IMR-90 (cell line): ENCODE measurements around the gene CFAP300. TPM values are rescaled to one million over a fixed set of nuclear protein-coding genes. Genes with fewer than 3 reads are reported as not detected.
A peak's percentile ranks its signal among the peaks of the same experiment; 100 is the strongest.

ENCODE experiments used
- ATAC-seq: fragments of 200-7000 bp; cut with Tn5 transposase; 2 replicates; pipeline ENCODE4 v1.9.1; 2020; ENCODE audit warnings: low read depth, mild to moderate bottlenecking, moderate library complexity
- Bru-seq: library from RNA; stranded (reverse); fragments of 400-500 nt; gene quantifications from one replicate; lab custom pipeline; 2021; lab: Mats Ljungman, UMichigan
- BruChase-seq, 2 experiments: library from RNA; stranded (reverse); fragments of 400-500 nt; gene quantifications; one replicate each; lab custom pipeline; 2021; lab: Mats Ljungman, UMichigan
- BruUV-seq: library from RNA; stranded (reverse); fragments of 400-500 nt; replicated peaks from 2 replicates; lab custom pipeline; 2021; lab: Mats Ljungman, UMichigan
- CTCF ChIA-PET: fragments of 300-600 bp; formaldehyde crosslinking; extraction: SDS; loops from one replicate; lab custom pipeline; 2021; ENCODE audit warnings: antibody characterized with exemption; lab: Yijun Ruan, JAX
- POLR2A ChIA-PET: fragments of 300-600 bp; sonication (Branson Sonifier 250); formaldehyde crosslinking; loops from one replicate; lab custom pipeline; 2022; ENCODE audit warnings: antibody characterized with exemption; ENCODE audit not compliant: unreplicated experiment; lab: Charles Lee
- DNase-seq: peaks from one replicate; pipeline ENCODE4 v3.0.0; 2013
- H2AFZ ChIP-seq: replicated peaks from 2 replicates; pipeline ENCODE3; 2013; ENCODE audit warnings: low read length, mild to moderate bottlenecking; ENCODE audit not compliant: poor library complexity
- H2AK5ac ChIP-seq: 2 replicates; pipeline ENCODE4 v1.6.1; 2013; ENCODE audit warnings: low read depth, low read length, inconsistent platforms
- H2AK9ac ChIP-seq: replicated peaks from 2 replicates; pipeline ENCODE3; 2013; ENCODE audit warnings: mild to moderate bottlenecking, low read depth, low read length, moderate library complexity; ENCODE audit not compliant: poor library complexity
- H2BK120ac ChIP-seq: 2 replicates; pipeline ENCODE4 v1.6.1; 2013; ENCODE audit warnings: low read depth, low read length, inconsistent platforms
- H2BK15ac ChIP-seq: 3 replicates; pipeline ENCODE4 v1.6.1; 2013; ENCODE audit warnings: low read depth, low read length, inconsistent platforms
- H2BK20ac ChIP-seq: 2 replicates; pipeline ENCODE4 v1.6.1; 2013; ENCODE audit warnings: low read depth, mild to moderate bottlenecking, inconsistent platforms, low read length, moderate library complexity
- H2BK5ac ChIP-seq: 2 replicates; pipeline ENCODE4 v1.6.1; 2013; ENCODE audit warnings: mild to moderate bottlenecking, low read depth, low read length, inconsistent platforms; ENCODE audit not compliant: poor library complexity, severe bottlenecking
- H3K14ac ChIP-seq: replicated peaks from 2 replicates; pipeline ENCODE4 v1.6.1; 2013; ENCODE audit warnings: low read depth, low read length, inconsistent platforms
- H3K18ac ChIP-seq: 2 replicates; pipeline ENCODE4 v1.6.1; 2013; ENCODE audit warnings: low read depth, low read length, control low read depth
- H3K23ac ChIP-seq: 2 replicates; pipeline ENCODE4 v1.6.1; 2013; ENCODE audit warnings: low read depth, low read length, inconsistent platforms
- H3K27ac ChIP-seq: 2 replicates; pipeline ENCODE4 v1.5.1; 2013; ENCODE audit warnings: mild to moderate bottlenecking, control low read depth, low read length; ENCODE audit not compliant: insufficient read depth
- H3K27me3 ChIP-seq: 2 replicates; pipeline ENCODE4 v1.6.1; 2013; ENCODE audit warnings: low read length; ENCODE audit not compliant: control insufficient read depth, insufficient read depth
- H3K36me3 ChIP-seq: 2 replicates; pipeline ENCODE4 v1.6.1; 2013; ENCODE audit warnings: low read length, mixed read lengths; ENCODE audit not compliant: control insufficient read depth, insufficient read depth
- H3K4ac ChIP-seq: 2 replicates; pipeline ENCODE4 v1.6.1; 2013; ENCODE audit warnings: low read depth, low read length, inconsistent platforms
- H3K4me1 ChIP-seq: 2 replicates; pipeline ENCODE4 v1.6.1; 2013; ENCODE audit warnings: low read length, mixed read lengths; ENCODE audit not compliant: control insufficient read depth, insufficient read depth
- H3K4me2 ChIP-seq: 2 replicates; pipeline ENCODE4 v1.6.1; 2013; ENCODE audit warnings: low read depth, mild to moderate bottlenecking, control low read depth, low read length, moderate library complexity
- H3K4me3 ChIP-seq: 2 replicates; pipeline ENCODE4 v1.5.1; 2013; ENCODE audit warnings: low read depth, mild to moderate bottlenecking, control low read depth, low read length, moderate library complexity; ENCODE audit not compliant: insufficient read depth
- H3K56ac ChIP-seq: 2 replicates; pipeline ENCODE4 v1.6.1; 2013; ENCODE audit warnings: low read length, inconsistent platforms; ENCODE audit not compliant: insufficient read depth; ENCODE audit errors: extremely low read depth
- H3K79me1 ChIP-seq, 2 experiments: 2 replicates each; pipeline ENCODE4 v1.6.1; 2013; ENCODE audit warnings: low read length in 2 of 2, inconsistent platforms in 1 of 2, low read depth in 1 of 2
- H3K9ac ChIP-seq: 2 replicates; pipeline ENCODE4 v1.6.1; 2013; ENCODE audit warnings: low read depth, low read length, control low read depth
- H3K9me1 ChIP-seq: 2 replicates; pipeline ENCODE4 v1.6.1; 2013; ENCODE audit warnings: low read length, inconsistent platforms; ENCODE audit not compliant: insufficient read depth
- H3K9me3 ChIP-seq: 2 replicates; pipeline ENCODE4 v1.6.1; 2013; ENCODE audit warnings: low read length; ENCODE audit not compliant: control insufficient read depth, insufficient read depth
- H4K20me1 ChIP-seq: 2 replicates; pipeline ENCODE4 v1.6.1; 2013; ENCODE audit warnings: low read length, inconsistent platforms; ENCODE audit not compliant: insufficient read depth
- H4K5ac ChIP-seq: 2 replicates; pipeline ENCODE4 v1.6.1; 2013; ENCODE audit warnings: mild to moderate bottlenecking, low read depth, low read length, control low read depth
- H4K8ac ChIP-seq, 2 experiments: 2 replicates each; pipeline ENCODE4 v1.6.1; 2013; ENCODE audit warnings: low read depth in 2 of 2, low read length in 2 of 2, control low read depth in 1 of 2, inconsistent platforms in 1 of 2
- H4K91ac ChIP-seq: 2 replicates; pipeline ENCODE4 v1.6.1; 2013; ENCODE audit warnings: low read depth, low read length, inconsistent platforms; ENCODE audit not compliant: insufficient read depth
- BHLHE40 ChIP-seq: fragments of 150-350 bp; IDR thresholded peaks from 2 replicates; pipeline ENCODE4 v1.6.1; 2016; ENCODE audit warnings: mild to moderate bottlenecking, low read depth, low read length
- POLR2A ChIP-seq: IDR thresholded peaks from 2 replicates; pipeline ENCODE4 v1.6.1; 2012; ENCODE audit warnings: mild to moderate bottlenecking, low read depth, low read length
- WGBS, 2 experiments: methylation state at CpG; one replicate each; pipeline versions ENCODE4 v1.1.5 to v1.1.7; 2013; ENCODE audit warnings: missing lambda C conversion rate in 2 of 2; ENCODE audit not compliant: insufficient read length in 1 of 2; ENCODE audit errors: extremely low coverage in 2 of 2; 5-methylcytosine and 5-hydroxymethylcytosine counted together
- dilution Hi-C: fragments of 300-500 bp; cut with HindIII; formaldehyde crosslinking; loops from one replicate; pipeline ENCODE4 v1.14.3; 2018; ENCODE audit warnings: low sequenced_read_pairs; ENCODE audit not compliant: unreplicated experiment
- in situ Hi-C: fragments of 300-500 bp; cut with MboI; formaldehyde crosslinking; loops from 3 replicates; pipeline ENCODE4 v1.14.3; 2019; ENCODE audit warnings: low sequenced_read_pairs, inconsistent platforms, mixed read lengths
- intact Hi-C: fragments of 100-400 bp; cut with micrococcal nuclease; formaldehyde crosslinking; loops from 2 replicates; pipeline ENCODE4 v1.10.0; 2022
- long read RNA-seq: library from polyadenylated mRNA; unstranded; transcript quantifications from one replicate; pipeline ENCODE4 v2.0.0, GENCODE V29; 2021; ENCODE audit not compliant: unreplicated experiment
- polyA plus RNA-seq, 3 experiments: library from polyadenylated mRNA; depleted of rRNA; stranded (reverse); fragments of >200 nt; gene quantifications; 2 replicates each; pipeline ENCODE4 v1.2.3, GENCODE V29; 2012; ENCODE audit warnings: low replicate concordance in 1 of 3
- total RNA-seq: library from RNA; depleted of rRNA; stranded (reverse); fragments of >200 nt; gene quantifications from 2 replicates; pipeline ENCODE4 v1.2.3, GENCODE V29; 2012; rRNA removed

Gene CFAP300
- total RNA-seq, result 0.90 and 1.9 TPM in 2 replicates
- polyA plus RNA-seq (2012; rRNA removed), result 0.87 and 1.8 TPM in 2 replicates
- 0.27 and 0.32 TPM in 2 replicates for polyA plus RNA-seq (2012; cell fraction: cytosol; rRNA removed)
- polyA plus RNA-seq (2012; cell fraction: nucleus; rRNA removed; ENCODE audit: low replicate concordance), result 0.07 and 0.47 TPM in 2 replicates
- percentile 40 among the genes with signal in this experiment for Bru-seq, nascent RNA
- BruChase-seq, experiment 1, labeled RNA remaining after a 6-hour chase, result percentile 46 among the genes with signal in this experiment
- BruChase-seq, experiment 2, labeled RNA remaining after a 2-hour chase, result percentile 36 among the genes with signal in this experiment
- long read RNA-seq, partial matches to known transcripts, result 0 of 2 reads
- long read RNA-seq, other reads (novel, unspliced or antisense), result 0 of 2 reads

- H3K9ac ChIP-seq, result peak within 1 kb of the TSS; percentile 59
- no peaks in the 10 kb centered on the region for H3K79me1 ChIP-seq
- peak within 1 kb of the TSS; percentile 79 for H3K4ac ChIP-seq
- peak within 1 kb of the TSS; percentile 73; the same call in 1 of the 3 replicates for H2BK15ac ChIP-seq
- H3K36me3 ChIP-seq, result no peaks in the 10 kb centered on the region
- H4K20me1 ChIP-seq, result no peaks in the 10 kb centered on the region
- dilution Hi-C loops, result no loop called here
- peak within 1 kb of the TSS; percentile 88 for H3K4me2 ChIP-seq
- in situ Hi-C loops, result no loop called here
- H3K23ac ChIP-seq, result peak within 1 kb of the TSS; percentile 94
- TF ChIP-seq BHLHE40 (no peak), POLR2A (0 out of 2 replicates have a peak, but pooled peaks have one; percentile 18)
- POLR2A ChIA-PET, result interaction anchor here (0.6 kb wide), 1 partner anchor 146 kb away, joined by 5 read pairs; no protein-coding TSS in a partner anchor
- peak within 1 kb of the TSS; percentile 81 for H4K91ac ChIP-seq
- H2BK20ac ChIP-seq, result peak within 1 kb of the TSS; percentile 58; the same call in 1 of the 2 replicates
- H2BK120ac ChIP-seq, result peak within 1 kb of the TSS; percentile 81
- H3K27me3 ChIP-seq, result no peaks in the 10 kb centered on the region
- peak within 1 kb of the TSS; percentile 56 for H2AK9ac ChIP-seq
- H3K14ac ChIP-seq, result peak within 1 kb of the TSS; percentile 88
- peak; percentile 97 for ATAC-seq
- no peaks in the 10 kb centered on the region for H3K4me1 ChIP-seq
- intact Hi-C loops, result no loop called here
- peak within 1 kb of the TSS; percentile 66 for H4K5ac ChIP-seq
- no peaks in the 10 kb centered on the region for H3K9me3 ChIP-seq
- 1% methylated on average over 22 of the region's 45 CpGs; no CpG with 5 or more reads in 1 of the 2 experiments for WGBS, 2 experiments
- peak within 1 kb of the TSS; percentile 60 for H3K56ac ChIP-seq
- H3K27ac ChIP-seq, result peak within 1 kb of the TSS; percentile 22
- peak within 1 kb of the TSS; percentile 42; the same call in 1 of the 2 replicates for H3K18ac ChIP-seq
- BruUV-seq, result no TSS peak
- CTCF ChIA-PET, result interaction anchor here (0.6 kb wide), 1 partner anchor 32 kb away, joined by 3 read pairs; no protein-coding TSS in a partner anchor
- peak within 1 kb of the TSS; percentile 66 to 92 for H4K8ac ChIP-seq
- H2AK5ac ChIP-seq, result no peak within 1 kb of the TSS
- peak within 1 kb of the TSS; percentile 77 for H3K4me3 ChIP-seq
- H3K9me1 ChIP-seq, result no peaks in the 10 kb centered on the region
- peak within 1 kb of the TSS; percentile 97 for H2AFZ ChIP-seq
- peak; percentile 33 for DNase-seq
- peak within 1 kb of the TSS; percentile 15 for H2BK5ac ChIP-seq
These were observed at the start of gene CFAP300 for GRCh38 chr11:102047305-102047924. Gene CFAP300 (plus strand): TSS chr11:102047437. CDS start chr11:102047471, 34 bp downstream.
